NCI-H510A (cell line): ENCODE results near the gene USHBP1.

ENCODE experiments used
- DNase-seq: peaks from one replicate; lab custom pipeline; 2025; lab: John Stamatoyannopoulos, UW

Gene USHBP1

DNA sequence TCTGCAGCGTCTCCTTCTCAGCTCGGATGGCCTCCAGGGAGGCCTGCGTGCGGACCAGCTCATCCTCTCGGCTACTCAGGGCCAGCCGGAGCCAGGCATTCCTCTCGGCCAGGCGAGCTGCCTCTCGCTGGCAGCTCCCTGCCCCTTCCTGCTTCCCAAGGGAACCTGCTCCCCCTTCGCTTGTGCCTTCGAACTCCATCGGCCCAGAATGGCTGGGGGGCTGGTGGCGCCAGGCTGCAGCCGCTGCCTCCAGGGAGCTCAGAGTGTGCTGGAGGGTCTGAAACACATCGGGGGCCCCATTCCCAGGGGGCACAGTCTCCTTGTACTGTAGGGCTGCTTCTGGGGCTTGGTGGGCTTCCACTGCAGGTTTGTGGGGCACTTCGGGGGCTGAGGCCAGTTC, 2.0 kb downstream of the USHBP1 start:
- DNase-seq: no peak

DNA sequence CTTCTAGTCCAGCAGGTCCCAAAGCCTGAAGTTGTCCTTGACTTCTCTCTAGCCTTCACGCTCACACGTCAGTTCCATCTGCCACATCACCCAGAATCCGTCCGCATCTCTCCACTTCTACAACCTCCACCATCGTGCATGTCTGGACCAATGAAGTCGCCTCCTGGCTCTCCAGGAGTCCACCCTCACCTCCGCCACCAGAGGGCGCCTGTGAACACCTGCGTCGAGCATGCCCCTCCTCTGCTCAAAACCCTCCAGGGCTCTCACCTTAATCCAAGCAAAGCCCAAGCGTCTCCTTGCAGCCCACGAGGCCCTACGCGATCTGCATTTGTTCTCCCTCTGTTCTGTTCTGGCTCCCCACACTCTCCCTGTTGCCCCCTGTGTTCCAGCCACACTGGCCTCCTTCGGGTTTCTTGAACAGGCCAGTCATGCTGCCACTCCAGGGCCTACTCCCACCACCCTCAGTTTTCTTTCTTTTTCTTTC, 3.7 kb downstream of the USHBP1 start:
- peak; percentile 63 for DNase-seq

DNA sequence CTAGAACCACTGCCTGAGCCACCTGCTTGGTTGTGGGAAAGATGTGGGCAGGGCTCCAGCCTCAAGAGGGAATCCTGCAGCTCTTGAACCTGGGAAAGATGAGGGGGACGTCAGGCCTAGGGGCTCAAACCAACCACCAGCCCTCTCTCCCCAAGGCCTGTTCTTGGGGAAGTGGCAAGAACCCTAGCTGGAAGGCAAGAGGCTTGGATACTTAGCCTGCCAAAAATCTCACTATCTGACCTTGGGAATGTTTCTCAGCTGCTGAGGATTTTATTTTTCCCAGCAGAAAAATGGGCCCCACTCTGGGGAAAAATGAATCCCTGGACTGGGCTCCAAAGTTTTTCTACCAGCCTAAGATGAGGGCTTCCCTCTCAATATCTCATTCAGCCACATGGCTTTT, 4.6 kb downstream of the USHBP1 start:
- DNase-seq: no peak

DNA sequence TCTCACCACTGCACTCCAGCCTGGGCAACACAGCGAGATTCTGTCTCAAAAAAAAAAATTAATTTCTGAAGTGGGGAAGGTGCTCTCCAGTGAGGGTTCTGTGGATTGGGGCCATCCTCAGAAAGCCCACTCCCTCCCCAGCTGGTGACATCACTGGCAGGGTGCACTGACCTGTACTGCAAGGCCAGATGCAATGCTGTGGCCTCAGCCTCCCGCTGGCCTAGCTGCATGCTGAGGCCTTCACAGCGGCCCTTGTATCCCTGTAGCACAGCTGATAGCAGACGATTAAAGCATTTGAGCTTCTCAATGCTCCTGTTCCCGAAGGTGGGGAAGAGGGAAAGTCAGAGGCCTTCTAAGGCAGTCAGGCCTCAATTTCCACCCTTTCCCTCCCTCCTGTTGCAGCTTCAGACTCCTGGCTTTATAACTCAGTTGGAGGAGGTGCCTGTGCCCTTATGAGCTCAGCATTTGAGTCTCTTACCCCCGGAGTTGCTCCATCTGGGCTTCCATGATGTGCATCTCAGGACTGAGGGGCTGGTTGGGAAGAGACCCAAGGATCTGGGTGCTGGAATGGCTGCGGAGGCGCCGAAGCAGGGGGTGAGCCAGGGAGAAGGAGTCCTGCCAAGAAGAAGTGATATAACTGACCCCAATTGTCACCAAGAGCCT, 5.3 kb downstream of the USHBP1 start:
- DNase-seq: no peak

DNA sequence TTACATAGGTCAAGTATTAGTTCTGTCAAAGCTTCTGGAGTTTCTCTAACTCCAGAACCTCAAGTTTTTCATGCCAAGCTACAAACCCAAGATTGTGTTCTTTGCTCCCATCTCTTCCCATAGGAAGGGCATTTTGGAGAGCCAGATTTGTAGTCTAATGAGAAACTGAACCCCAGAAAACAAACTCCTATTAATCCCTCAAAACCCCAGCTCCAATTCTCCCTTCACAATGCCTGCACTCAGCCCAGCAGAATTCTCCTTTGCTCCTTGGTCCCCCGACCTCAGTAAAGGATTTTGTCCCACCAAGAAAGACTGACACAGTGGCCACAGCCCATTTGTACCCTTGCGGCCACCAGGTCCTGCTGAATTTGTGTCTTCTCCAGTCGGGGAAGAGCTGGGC, 8.4 kb downstream of the USHBP1 start:
- DNase-seq: no peak

DNA sequence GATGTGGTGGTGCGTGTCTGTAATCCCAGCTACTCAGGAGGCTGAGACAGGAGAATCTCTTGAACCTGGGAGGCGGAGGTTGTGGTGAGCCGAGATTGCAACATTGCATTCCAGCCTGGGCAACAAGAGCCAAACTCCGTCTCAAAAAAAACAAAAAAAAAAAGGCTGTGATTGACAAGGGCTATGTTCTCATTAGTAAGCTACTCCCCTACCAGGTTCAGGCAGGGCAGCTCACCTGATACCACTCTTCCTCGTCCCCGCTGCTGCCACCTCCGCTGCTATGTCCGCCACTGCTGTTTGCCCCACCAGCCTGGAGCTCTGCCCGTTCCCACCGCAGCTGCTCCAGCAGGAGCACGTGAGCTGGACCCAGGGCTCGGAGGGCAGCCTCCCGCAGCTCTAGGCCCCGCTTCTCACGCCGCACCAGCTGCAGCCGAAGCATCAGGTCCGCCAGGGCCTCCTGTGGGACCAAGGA, 9.4 kb downstream of the USHBP1 start:
- DNase-seq: peak; percentile 75

DNA sequence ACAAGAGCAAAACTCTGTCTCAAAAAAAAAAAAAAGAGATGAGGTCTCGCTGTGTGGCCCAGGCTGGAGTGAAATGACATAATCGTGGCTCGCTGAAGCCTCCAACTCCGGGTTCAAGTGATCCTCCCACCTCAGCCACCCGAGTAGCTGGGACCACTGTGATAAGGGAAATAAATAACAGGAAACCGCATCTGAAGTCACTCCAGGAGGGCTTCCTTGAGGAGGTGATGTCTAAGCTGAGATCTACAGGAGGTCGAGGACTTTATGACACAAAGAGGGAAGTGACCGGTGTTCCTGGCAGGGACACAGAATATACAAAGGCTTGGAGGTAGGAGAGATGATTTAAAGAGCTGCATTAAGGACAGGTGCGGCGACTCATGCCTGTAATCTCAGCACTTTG, 9.9 kb downstream of the USHBP1 start:
- no peak for DNase-seq

DNA sequence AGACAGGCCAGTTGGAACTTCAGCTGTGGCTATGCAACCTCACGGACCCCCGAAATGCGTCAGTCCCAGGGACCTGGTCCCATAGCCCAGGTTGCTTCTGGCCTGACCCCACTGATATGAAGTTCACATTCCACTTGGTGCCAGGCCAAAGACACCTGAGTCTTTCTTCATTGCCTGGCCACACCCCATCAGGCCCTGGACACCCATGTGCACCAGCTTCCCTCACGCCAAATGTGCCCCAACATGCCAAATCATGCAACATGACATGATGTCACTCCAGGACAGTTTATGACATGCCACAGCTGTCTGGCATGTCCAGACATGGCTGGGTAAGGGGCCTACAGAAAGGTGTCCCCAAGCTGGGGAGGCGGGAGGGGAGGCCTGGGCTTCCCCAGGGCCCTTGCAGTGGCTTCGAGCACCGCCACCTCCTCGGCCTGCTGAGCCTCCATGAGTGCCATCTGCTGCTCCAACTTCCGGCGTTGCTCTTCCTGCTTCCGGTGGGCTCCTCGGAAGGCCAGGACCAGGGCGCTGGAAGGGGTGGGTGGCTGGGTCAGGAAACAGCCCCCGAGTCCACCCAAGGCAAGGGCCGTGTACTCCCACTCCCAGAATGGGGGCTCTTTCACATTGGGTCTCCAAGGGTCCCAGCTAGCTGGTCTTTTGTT, 14.5 kb downstream of the USHBP1 start:
- DNase-seq: no peak

DNA sequence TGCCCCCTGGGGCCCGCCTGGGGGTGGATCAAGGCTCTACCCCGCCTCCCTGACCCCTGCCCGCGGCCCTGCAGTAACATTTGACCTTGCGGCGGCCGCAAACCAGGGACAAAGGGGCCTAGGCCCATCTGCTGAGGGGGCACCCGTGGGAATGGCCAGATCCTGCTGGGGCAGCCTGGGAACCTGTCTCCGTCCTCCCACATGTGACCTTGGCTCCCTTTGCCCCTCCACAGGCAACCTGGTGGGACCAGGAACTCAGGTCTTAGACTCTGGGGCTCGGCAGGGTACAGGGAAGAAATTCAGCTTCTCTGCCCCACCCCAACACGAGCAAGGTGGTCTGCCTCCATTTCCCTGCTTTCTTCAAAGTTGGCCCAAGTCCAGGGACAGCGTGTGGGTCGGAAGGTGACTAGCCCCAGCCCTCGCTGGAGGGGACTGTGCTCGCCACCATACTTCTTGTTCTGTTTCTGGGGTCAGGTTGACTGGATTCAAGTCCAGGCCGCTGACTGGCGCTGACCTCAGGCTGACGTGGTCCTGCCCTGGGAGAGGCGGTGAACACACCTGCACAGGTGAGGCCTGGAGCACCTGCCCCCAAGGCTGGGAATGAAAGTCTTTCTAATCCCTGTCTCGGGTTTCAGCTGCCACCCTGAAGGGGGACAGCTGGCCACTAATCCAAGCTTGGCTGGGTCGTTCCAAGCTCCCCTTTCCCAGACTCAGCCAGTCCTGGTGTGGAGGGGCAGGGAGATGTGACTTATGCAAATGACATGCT, 16.4 kb downstream of the USHBP1 start:
- DNase-seq: peak; percentile 92

DNA sequence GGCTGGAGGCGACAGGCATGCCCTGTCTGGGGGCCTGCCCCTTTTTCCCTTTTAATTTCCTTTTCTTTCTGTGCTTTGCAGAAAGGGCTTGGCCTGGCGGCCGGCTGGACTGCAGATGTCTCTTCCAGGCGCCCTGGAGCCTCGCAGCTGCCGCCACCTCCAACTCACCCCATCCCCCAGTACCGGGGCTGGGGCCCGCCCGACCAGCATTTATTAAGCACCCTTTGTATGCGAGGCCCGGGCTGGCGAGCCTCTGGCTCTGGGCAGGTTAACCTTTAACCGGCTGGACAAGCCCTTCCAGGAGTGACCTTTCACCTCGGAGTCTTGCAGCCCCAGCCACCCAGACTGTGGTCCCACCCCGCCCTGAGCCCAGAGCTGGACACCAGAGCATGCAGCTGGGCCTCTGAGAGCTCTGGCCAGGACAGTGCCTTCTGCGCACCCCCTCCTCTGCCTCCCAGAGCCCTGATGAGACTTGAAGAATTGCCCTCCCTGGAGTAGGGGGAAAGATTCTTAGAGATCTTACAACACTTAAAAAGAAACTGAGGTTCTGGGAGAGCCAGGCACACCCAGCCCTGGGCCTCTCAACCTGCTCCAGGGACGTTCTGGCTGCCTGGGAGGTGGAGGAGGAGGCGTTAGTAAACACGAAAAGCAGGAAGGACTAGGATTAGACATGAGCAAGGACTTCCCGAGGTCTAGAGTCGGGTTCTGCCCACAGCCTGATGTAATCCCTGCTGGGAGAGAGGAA, 17.7 kb downstream of the USHBP1 start:
- no peak for DNase-seq

DNA sequence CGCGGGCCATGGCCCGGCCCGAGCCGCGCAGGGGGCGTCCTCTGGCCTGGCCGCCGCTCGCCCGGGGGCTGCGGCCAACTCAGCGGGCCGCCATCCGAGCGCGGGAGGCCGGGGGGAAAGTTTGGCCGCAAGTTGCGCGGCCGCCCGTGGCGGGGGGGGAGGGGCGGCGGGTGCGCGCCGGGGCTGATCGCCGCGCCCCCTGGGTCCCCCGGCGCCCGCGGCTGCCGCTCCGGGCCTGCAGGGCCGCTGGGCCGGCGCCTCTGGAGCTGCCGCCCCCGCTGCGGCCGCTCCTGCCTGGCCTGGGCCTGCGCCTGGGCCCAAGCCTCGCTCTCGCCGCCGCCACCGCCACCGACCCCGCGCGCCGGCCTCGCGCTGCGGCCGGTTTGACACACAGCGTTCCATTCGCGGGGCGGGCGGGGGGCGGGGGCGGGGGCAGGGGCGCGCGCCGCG, 19.0 kb downstream of the USHBP1 start, which contains the start of gene NR2F6:
Gene NR2F6 (minus strand): TSS at position 385 of the 450 bp plus-strand sequence. CDS start 699 bp downstream, outside the sequence.
- no peak for DNase-seq

DNA sequence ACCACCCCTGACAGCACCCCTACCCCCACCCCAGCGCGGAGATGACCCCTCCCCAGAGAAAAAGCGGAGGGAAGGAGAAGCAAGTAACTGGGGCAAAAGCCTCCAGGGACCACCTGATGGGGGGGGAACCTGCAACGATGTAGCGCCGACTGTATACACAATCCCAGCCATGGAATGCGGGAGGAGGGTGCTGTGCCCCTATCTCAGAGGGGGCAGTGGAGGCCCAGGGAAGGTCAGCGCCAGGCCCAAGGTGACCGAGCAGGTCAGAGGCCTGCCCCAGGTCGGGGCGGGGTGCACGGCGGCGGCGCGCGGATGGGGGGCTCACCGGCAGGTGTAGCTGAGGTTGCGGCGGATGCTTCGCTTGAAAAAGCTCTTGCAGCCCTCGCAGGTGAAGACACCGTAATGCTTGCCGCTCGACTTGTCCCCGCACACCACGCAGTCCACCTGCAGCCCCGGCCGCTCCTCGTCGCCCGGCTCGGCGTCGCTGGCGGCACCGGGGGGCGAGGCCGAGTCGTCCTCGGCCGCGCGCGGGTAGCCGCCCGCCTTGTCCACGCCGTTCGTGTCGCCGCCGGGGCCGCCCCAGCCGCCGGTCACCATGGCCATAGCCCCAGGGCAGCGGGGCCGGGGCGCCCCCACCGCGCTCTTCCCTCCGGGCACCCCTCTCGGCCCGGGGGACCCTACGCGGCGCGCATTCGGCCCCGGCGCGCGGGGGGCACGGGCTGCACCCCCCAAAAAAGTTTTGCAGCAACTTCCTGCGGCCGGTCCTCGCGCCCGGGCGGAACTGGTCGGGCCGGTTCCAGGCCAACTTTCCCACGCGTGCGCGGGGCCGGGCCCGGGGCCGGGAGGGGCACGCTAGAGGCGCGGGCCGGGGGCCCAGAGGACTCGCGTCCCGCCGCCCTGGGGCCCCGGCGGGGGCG, 19.7 kb downstream of the USHBP1 start:
- no peak for DNase-seq

DNA sequence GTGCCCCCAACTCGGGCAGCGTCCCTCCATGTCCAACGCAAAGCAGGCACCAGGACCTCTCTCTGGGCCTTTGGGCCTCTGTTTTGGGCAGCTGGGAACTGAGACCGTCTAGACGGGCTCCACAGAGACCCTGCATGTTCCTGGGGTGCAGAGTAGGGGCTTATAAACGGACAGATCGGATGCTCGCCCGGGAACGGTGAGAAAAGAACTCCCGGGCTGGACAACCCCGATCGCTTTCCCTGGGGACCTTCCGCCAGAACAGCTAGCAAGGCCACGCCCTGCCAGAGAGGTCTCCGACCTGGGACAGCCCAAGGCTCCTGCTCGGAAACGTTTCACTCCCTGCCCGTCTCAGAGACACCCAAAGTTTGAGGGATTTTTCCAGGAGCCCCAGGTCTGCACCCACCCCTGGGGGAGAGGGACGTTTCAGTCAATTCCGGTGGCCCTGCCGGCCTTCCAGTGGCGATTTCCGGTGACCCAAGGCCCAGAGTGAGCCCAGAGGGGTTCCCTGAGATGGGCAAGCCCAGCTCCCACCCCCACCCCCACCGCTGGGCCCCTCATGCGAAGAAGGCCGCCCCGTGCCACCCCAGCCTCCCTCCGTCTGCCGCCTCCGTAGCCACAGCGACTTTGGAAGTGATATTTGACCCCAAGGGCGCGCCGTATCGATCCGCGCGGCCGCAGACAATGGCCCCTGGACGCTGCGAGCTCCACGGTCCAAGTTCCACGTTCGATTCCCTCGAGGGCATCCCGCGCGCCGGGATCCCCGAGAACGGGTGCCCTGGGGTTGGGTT, 20.5 kb downstream of the USHBP1 start:
- no peak for DNase-seq

DNA sequence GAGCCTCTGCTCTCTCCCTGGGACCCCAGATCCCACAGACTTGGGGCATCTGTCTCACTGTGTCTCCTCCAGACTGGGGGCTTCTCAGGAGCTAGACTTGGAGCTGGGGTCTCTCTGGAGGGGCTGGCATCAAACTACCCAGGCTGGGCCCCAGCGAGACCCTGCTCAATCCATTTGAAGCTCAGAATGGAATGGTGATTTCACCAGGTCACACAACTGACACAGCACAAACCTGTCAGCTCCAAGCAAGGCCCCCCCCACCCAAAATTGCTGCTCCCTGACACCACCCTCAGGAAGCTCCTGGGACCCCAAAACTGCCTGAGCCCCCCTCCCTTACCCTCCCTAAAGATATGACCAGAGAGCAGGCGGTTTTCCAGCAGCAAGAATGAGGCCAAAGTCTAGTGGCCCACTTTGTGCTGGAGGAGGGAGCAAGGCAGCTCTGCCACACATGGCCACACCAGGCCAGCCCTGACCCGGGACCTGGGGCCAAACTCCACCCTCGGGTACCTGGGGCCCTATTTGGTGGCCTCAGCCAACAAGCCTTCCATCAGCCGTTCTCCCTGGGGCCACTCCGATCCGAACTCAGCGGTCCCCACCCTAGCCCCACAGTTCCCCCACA, 21.2 kb downstream of the USHBP1 start:
- no peak for DNase-seq

DNA sequence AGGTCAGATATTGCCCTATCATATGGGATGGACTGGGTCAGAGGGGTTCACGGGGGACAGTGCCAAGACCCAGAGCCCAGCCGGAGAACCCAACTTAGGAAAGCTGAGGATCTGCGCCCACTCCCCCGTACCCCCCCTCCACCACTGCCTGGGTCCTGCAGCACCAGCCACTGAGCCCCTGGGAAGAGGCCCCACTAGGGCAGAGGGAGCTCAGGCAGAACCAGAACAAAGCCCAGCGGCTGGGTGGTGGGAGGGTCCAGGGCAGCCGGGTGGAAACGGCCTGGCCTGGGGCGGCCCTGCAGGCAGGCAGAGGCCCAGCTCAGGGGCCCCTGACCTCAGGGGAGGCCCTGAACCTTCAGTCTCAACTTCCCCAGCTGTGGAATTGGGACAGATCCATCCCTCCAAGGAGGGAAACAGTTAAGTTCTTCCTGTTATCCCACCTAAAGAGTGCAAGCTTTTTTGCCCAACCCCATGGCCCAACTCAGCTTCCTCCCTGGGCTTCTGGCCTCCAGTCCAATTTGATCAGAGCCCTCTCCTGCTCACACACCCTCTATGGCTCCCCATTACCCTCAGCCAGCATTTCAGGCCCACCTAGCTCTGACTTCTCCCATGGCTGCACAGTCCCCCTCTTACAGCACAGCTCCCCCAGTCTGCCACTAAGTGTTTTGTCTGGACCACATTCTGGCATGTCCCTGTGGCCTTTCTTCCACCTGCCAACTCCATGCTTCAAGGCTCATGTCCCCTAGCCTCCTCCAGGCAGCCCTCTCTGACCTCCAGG, 21.9 kb downstream of the USHBP1 start:
- no peak for DNase-seq

DNA sequence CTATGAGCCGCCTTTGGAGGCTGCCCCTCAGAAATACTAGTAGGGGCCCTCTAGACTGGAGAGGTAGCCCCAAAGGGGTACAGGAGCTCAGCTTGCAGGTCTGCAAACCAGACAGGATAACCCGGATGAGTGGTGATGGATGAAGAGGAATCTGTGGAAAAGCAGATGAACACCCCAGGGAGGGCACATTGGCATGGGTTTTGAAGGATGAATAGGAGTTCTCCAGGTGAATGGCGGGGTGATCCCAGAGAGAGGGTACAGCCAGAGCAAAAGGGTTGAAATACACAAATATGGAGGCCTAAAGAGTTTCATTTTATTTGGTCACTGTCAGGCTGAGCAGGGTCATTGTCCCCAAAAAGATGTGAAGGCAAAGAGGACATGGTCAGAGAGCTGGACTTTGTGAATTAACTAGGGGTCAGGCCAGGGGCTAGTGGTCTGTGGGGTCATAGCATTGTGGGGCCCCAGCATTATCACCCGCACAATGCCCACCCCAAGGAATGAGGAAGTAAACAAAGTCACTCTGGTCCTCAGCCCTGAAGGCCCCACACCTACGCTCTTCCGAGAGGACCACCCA, 23.6 kb downstream of the USHBP1 start:
- DNase-seq: no peak

DNA sequence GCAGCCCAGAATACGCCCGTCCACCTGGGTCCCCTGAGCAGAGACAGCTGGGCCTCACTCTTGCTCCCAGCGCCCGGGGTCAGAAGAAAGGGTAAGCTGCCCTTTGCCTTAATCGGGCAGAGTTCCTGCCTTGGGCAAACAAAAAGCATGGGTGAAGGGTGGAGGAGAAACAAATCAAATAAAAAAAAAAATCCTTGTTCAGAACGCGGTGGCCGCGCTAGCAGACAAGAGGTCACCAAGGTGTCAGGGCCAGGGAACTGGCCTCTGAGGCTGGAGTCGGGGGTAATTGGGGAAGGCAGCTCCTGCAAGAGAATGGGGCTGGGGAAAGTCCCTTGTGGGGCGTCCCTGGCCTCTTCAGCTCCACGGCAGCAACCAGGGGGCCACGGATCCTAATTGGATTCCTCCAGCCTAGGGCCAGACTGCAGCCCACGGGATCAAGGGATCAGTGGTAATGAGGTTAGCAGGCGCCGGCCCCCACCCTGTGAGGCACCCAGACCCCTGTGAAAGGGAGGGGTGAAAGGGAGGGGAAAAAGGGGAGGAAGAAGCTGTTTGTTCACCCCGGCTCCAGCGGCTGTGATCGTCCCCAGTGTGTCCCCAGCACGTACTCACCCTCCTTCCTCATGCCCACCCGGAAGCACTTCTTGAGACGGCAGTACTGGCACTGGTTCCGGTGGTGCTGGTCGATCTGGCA, 24.3 kb downstream of the USHBP1 start:
- no peak for DNase-seq
